Caco-2 (cell line): ENCODE results near the gene ZNF653. TPM values are rescaled to one million over a fixed set of nuclear protein-coding genes. Genes with fewer than 3 reads are reported as not detected.

Experiments
- BruUV-seq: library from RNA; stranded (reverse); fragments of 400-500 nt; replicated peaks from 2 replicates; lab custom pipeline; 2021; lab: Mats Ljungman, UMichigan
- CTCF ChIA-PET: fragments of 300-600 bp; sonication (Branson Sonifier 250); formaldehyde crosslinking; loops from one replicate; lab custom pipeline; 2022; ENCODE audit warnings: antibody characterized with exemption; lab: Charles Lee
- POLR2A ChIA-PET: fragments of 300-600 bp; sonication (Branson Sonifier 250); formaldehyde crosslinking; loops from one replicate; lab custom pipeline; 2022; ENCODE audit warnings: antibody characterized with exemption; lab: Charles Lee
- DNase-seq, 2 experiments: peaks; one replicate each; pipeline versions ENCODE4 v3.0.0 to v3.0.0-alpha.2; 2020 to 2022
- H3K27me3 ChIP-seq: replicated peaks from 2 replicates; pipeline ENCODE4 v1.6.0; 2011; ENCODE audit warnings: low read length; ENCODE audit not compliant: control insufficient read depth, insufficient read depth
- H3K36me3 ChIP-seq: 2 replicates; pipeline ENCODE4 v1.5.1; 2011; ENCODE audit warnings: low read length; ENCODE audit not compliant: control insufficient read depth, insufficient read depth
- H3K4me1 ChIP-seq: fragments of 250-450 bp; sonication (Bioruptor Pico); 2 replicates; pipeline ENCODE4 v1.5.1; 2020; ENCODE audit warnings: mild to moderate bottlenecking
- H3K4me3 ChIP-seq: 2 replicates; pipeline ENCODE4 v1.5.1; 2011; ENCODE audit warnings: low read depth, mild to moderate bottlenecking, control low read depth, low read length
- H3K9me3 ChIP-seq: fragments of 250-450 bp; sonication (Bioruptor Pico); 2 replicates; pipeline ENCODE4 v1.5.1; 2020; ENCODE audit warnings: mild to moderate bottlenecking, moderate library complexity
- H3K27ac Mint-ChIP-seq: one replicate; pipeline ENCODE4 v1.8.0; 2022; ENCODE audit warnings: mixed read lengths; ENCODE audit not compliant: unreplicated experiment
- H3K27me3 Mint-ChIP-seq: one replicate; pipeline ENCODE4 v1.8.0; 2022; ENCODE audit warnings: mixed read lengths; ENCODE audit not compliant: insufficient read depth, unreplicated experiment
- H3K36me3 Mint-ChIP-seq: one replicate; pipeline ENCODE4 v1.8.0; 2022; ENCODE audit warnings: mild to moderate bottlenecking, mixed read lengths; ENCODE audit not compliant: insufficient read depth, unreplicated experiment
- H3K4me1 Mint-ChIP-seq: one replicate; pipeline ENCODE4 v1.8.0; 2022; ENCODE audit warnings: low read depth, mixed read lengths; ENCODE audit not compliant: unreplicated experiment
- H3K4me3 Mint-ChIP-seq: one replicate; pipeline ENCODE4 v1.8.0; 2022; ENCODE audit warnings: mild to moderate bottlenecking, moderate library complexity, mixed read lengths; ENCODE audit not compliant: unreplicated experiment
- H3K9me3 Mint-ChIP-seq: one replicate; pipeline ENCODE4 v1.8.0; 2022; ENCODE audit warnings: mixed read lengths; ENCODE audit not compliant: unreplicated experiment
- intact Hi-C: fragments of 100-400 bp; cut with micrococcal nuclease; formaldehyde crosslinking; loops from one replicate; pipeline ENCODE4 v1.10.0; 2022; ENCODE audit not compliant: unreplicated experiment
- total RNA-seq: library from RNA; stranded (reverse); gene quantifications from 2 replicates; pipeline ENCODE4 v1.2.3, GENCODE V29; 2022
- TF ChIP-seq, protein P1 (sequence below), 2 experiments: fragments of 200-600 bp in 1 of 2; IDR thresholded peaks; 1 replicate in 1 of 2; 2 replicates in 1 of 2; pipeline versions ENCODE4 v1.5.1 to v1.8.0; 2011 to 2022; ENCODE audit warnings: antibody characterized with exemption in 1 of 2, control low read depth in 1 of 2, inconsistent platforms in 1 of 2, low read depth in 1 of 2, low read length in 1 of 2, mild to moderate bottlenecking in 1 of 2, moderate library complexity in 1 of 2; ENCODE audit not compliant: insufficient read depth in 1 of 2, severe bottlenecking in 1 of 2, unreplicated experiment in 1 of 2

Gene ZNF653
- total RNA-seq, 1 experiment from 2014 or later = 6.1 TPM

DNA sequence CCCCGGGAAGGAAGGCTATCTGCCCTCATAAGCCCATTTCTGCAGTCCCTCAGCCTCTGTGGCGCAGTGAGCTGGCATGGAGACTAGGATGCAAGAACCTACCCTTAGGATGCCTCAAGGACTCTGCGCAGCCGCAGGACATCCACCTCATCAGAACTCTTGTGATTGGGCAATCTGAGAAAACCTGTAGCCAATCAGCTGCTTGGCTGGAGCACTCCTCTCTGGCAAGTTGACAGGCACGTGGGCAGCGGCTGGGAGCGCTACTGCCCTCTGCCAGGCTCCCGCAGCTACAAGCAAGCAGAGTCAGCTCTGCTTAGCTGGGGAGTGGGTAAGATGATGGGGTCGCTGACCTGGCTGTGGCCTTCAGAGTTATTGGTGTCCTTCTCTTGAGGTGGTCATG lies 24.8 kb upstream of the ZNF653 start:
- peaks cover 6% of the 10 kb centered on the region for H3K4me1 ChIP-seq
- H3K4me3 ChIP-seq = no peak overlapping the region
- Mint-ChIP-seq H3K4me1 (peaks cover 6% of the 10 kb centered on the region), H3K36me3 (peaks cover 20% of the 10 kb centered on the region), H3K27me3 (no peaks in the 10 kb centered on the region), H3K4me3 (no peak overlapping the region), H3K9me3 (no peaks in the 10 kb centered on the region), H3K27ac (no peak overlapping the region)
- H3K36me3 ChIP-seq = no peaks in the 10 kb centered on the region
- TF ChIP-seq, protein P1, sequence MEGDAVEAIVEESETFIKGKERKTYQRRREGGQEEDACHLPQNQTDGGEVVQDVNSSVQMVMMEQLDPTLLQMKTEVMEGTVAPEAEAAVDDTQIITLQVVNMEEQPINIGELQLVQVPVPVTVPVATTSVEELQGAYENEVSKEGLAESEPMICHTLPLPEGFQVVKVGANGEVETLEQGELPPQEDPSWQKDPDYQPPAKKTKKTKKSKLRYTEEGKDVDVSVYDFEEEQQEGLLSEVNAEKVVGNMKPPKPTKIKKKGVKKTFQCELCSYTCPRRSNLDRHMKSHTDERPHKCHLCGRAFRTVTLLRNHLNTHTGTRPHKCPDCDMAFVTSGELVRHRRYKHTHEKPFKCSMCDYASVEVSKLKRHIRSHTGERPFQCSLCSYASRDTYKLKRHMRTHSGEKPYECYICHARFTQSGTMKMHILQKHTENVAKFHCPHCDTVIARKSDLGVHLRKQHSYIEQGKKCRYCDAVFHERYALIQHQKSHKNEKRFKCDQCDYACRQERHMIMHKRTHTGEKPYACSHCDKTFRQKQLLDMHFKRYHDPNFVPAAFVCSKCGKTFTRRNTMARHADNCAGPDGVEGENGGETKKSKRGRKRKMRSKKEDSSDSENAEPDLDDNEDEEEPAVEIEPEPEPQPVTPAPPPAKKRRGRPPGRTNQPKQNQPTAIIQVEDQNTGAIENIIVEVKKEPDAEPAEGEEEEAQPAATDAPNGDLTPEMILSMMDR (IDR thresholded peaks at IDR 0.05; ENCODE audit: insufficient read depth in 1 of 2, low read depth in 1 of 2, low read length in 1 of 2, severe bottlenecking in 1 of 2, unreplicated experiment in 1 of 2) = peak in 1 of 2 experiments; percentile 1
- POLR2A ChIA-PET = no interaction called here
- intact Hi-C loops = no loop called here
- no TSS peak for BruUV-seq
- CTCF ChIA-PET = no interaction called here
- DNase-seq = peak; percentile 50 to 66
- H3K9me3 ChIP-seq = no peaks in the 10 kb centered on the region
- H3K27me3 ChIP-seq = no peaks in the 10 kb centered on the region

DNA sequence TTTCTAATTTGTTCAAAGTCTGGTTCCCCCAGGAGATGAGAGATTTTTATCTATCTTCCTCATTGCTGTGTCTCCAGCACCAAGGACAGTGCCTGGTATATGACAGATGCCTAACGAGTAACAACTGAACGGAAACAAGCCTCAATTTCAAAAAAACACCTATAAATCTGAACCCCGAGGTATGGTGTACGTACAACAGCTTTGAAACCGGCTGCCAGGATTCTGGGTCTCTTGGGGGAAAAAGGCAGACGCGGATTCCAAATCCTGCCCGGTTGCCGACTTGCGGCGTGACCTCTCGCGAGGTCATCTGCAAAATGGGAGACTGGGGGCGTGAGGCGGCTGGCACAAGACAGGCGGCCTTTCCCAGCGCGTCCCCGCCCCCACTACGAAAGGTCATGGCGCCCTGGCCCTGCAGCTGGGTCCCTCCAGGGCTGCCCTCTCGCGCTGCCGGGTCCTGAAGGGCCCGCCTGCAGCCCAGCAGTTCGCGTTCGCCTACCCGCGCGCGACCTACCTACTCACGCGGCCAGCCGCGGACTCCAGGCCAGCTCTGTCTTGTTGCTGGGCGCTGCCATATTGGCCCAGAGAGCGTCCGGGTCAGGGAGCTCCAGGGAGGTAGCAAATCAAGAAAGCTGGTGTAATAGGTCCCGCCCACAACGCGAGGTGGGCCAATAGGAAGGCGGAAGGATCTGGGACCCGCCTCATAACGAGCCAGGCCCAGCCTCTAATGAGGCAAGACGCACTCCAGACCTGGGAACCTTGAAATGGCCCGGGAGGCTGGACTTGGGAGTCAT lies 23.1 kb upstream of the ZNF653 start, which contains the start of gene ECSIT:
Gene ECSIT (minus strand): TSS at position 584 of the 791 bp plus-strand sequence. CDS start 9,964 bp downstream, outside the sequence.
- H3K27me3 Mint-ChIP-seq = no peaks in the 10 kb centered on the region
- no peaks in the 10 kb centered on the region for H3K36me3 ChIP-seq
- H3K27me3 ChIP-seq = no peaks in the 10 kb centered on the region
- H3K36me3 Mint-ChIP-seq = peaks cover 20% of the 10 kb centered on the region
- CTCF ChIA-PET = interaction anchor here (0.5 to 1.1 kb wide), 9 partner anchors 30 to 273 kb away, joined by 3 to 7 read pairs (median 5); partner anchors contain the start of genes ELOF1 and PRKCSH
- H3K4me3 ChIP-seq = peak within 1 kb of the TSS; percentile 46
- H3K27ac Mint-ChIP-seq = peak within 1 kb of the TSS; percentile 97
- TF ChIP-seq, protein P1 (IDR thresholded peaks at IDR 0.05; ENCODE audit: insufficient read depth in 1 of 2, low read depth in 1 of 2, low read length in 1 of 2, severe bottlenecking in 1 of 2, unreplicated experiment in 1 of 2) = no peak
- peak within 1 kb of the TSS; percentile 99 for H3K4me3 Mint-ChIP-seq
- no peaks in the 10 kb centered on the region for H3K9me3 ChIP-seq
- intact Hi-C loops = loop anchor here (2.0 kb wide), 1 partner anchor 68 kb away; the partner anchor contains the start of gene ZNF627
- H3K4me1 Mint-ChIP-seq = peaks cover 6% of the 10 kb centered on the region
- no peaks in the 10 kb centered on the region for H3K9me3 Mint-ChIP-seq
- peak; percentile 96 to 98 for DNase-seq
- POLR2A ChIA-PET = interaction anchor here (0.5 to 0.9 kb wide), 8 partner anchors 13 to 297 kb away, joined by 3 to 11 read pairs (median 4); partner anchors contain the start of genes ELOF1, ODAD3, PRKCSH and SWSAP1
- TSS peak; percentile 76 for BruUV-seq
- peaks cover 6% of the 10 kb centered on the region; the same call in 1 of the 2 replicates for H3K4me1 ChIP-seq

DNA sequence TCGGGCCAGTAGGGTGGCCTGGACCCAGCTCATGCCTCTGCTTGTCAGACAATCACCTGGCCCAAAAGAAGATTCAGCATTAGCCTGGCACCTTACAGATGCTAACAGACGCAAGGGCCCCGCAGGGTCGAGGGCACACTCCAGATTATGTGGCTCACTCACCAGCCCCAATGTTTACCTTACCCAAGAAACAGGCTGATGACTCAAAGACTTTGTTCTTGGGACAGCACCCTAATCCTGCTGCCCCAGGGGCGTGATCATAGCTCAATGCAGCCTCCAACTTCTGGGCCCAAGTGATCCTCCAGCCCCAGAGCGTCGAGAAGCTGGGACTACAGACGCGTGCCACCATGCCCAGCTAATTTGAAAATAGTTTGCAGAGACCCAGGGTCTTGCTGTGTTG lies 13.5 kb upstream of the ZNF653 start:
- Histone ChIP-seq H3K4me1 (no peaks in the 10 kb centered on the region), H3K27me3 (no peaks in the 10 kb centered on the region), H3K36me3 (no peaks in the 10 kb centered on the region), H3K9me3 (no peaks in the 10 kb centered on the region), H3K4me3 (no peak overlapping the region)
- DNase-seq = no peak
- BruUV-seq = no TSS peak
- no peaks in the 10 kb centered on the region for H3K36me3 Mint-ChIP-seq
- no peaks in the 10 kb centered on the region for H3K9me3 Mint-ChIP-seq
- TF ChIP-seq, protein P1 (IDR thresholded peaks at IDR 0.05; ENCODE audit: insufficient read depth in 1 of 2, low read depth in 1 of 2, low read length in 1 of 2, severe bottlenecking in 1 of 2, unreplicated experiment in 1 of 2) = no peak
- ChIA-PET POLR2A (no interaction called here), CTCF (no interaction called here)
- intact Hi-C loops = no loop called here
- no peak overlapping the region for H3K4me3 Mint-ChIP-seq
- no peak overlapping the region for H3K27ac Mint-ChIP-seq
- no peaks in the 10 kb centered on the region for H3K27me3 Mint-ChIP-seq
- no peaks in the 10 kb centered on the region for H3K4me1 Mint-ChIP-seq
